Mucosa of descending colon (tissue), 3 donors: Measurements from ENCODE around the gene FHIT. TPM values are rescaled to one million over a fixed set of nuclear protein-coding genes. Genes with fewer than 3 reads are reported as not detected.

Experiments used
- ATAC-seq: fragments of 200-7000 bp; cut with Tn5 transposase; one replicate; pipeline ENCODE4 v1.9.1; 2020; ENCODE audit warnings: mild to moderate bottlenecking, moderate library complexity
- DNase-seq, 3 donors: peaks; one replicate each; pipeline ENCODE4 v3.0.0-alpha.2; 2020
- H3K36me3 ChIP-seq: fragments of 200-600 bp; one replicate; pipeline ENCODE4 v1.8.0; 2021; ENCODE audit warnings: low read depth, mild to moderate bottlenecking
- H3K4me1 ChIP-seq: fragments of 200-600 bp; one replicate; pipeline ENCODE4 v1.8.0; 2021; ENCODE audit warnings: low read depth, mild to moderate bottlenecking
- H3K4me3 ChIP-seq: fragments of 200-600 bp; one replicate; pipeline ENCODE4 v1.8.0; 2021; ENCODE audit warnings: mild to moderate bottlenecking
- H3K9me3 ChIP-seq: fragments of 200-600 bp; one replicate; pipeline ENCODE4 v1.8.0; 2021; ENCODE audit warnings: mild to moderate bottlenecking
- intact Hi-C, 2 donors: fragments of 100-400 bp; cut with DNase I in 1 of 2; cut with micrococcal nuclease in 1 of 2; formaldehyde crosslinking; loops; one replicate each; pipeline versions ENCODE4 v1.11.0 to v1.11.1; 2022; cut with DNase I, micrococcal nuclease
- total RNA-seq, 3 donors: library from RNA; stranded (reverse); fragmentation: NEBNext Ultra II Directional in 2 of 3; extraction: Animal tissue kit (Norgen Biotek cat#: 25700) in 2 of 3; gene quantifications; one replicate each; pipeline versions ENCODE4 v1.2.1 to v1.2.4, GENCODE V29; 2021 to 2023
- TF ChIP-seq, protein P1 (sequence below): fragments of 200-600 bp; IDR thresholded peaks from one replicate; pipeline ENCODE4 v1.8.0; 2022; ENCODE audit warnings: antibody characterized with exemption, mild to moderate bottlenecking
- donor health status: DM: no; HTN: no; CAD: no; lungs with moderate emphysema.
- donor health status: DM: no; HTN: no; CAD: no.
- donor health status: DM: no; HTN: yes; CAD: no.

The FHIT gene
- total RNA-seq, 3 donors from 2014 or later, result 8.9 to 20.7 (median 18.6) TPM

DNA sequence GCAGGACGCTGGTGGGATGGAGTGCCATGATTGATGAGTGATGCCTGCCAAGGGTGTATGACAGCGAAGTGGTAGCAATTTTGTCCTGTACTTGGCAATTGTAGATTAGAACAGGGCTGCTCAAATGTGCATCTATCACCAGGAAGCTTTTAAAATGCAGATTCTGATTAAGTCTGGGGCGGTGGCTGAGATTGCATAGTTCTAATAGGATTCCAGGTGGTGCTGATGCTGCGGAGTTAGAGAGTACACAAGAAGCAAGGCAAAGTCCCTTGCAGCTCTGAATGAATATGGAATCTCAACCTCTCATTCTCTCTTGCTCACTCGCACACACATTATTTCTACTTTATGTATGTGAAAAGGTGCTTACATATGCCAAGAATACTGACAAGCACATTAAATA, 670.4 kb downstream of the FHIT start:
- no peak for ATAC-seq
- intact Hi-C loops, result no loop called here
- no peaks in the 10 kb centered on the region for H3K36me3 ChIP-seq
- no peaks in the 10 kb centered on the region for H3K4me1 ChIP-seq
- no peak overlapping the region for H3K4me3 ChIP-seq
- no peaks in the 10 kb centered on the region for H3K9me3 ChIP-seq
- TF ChIP-seq, protein P1, sequence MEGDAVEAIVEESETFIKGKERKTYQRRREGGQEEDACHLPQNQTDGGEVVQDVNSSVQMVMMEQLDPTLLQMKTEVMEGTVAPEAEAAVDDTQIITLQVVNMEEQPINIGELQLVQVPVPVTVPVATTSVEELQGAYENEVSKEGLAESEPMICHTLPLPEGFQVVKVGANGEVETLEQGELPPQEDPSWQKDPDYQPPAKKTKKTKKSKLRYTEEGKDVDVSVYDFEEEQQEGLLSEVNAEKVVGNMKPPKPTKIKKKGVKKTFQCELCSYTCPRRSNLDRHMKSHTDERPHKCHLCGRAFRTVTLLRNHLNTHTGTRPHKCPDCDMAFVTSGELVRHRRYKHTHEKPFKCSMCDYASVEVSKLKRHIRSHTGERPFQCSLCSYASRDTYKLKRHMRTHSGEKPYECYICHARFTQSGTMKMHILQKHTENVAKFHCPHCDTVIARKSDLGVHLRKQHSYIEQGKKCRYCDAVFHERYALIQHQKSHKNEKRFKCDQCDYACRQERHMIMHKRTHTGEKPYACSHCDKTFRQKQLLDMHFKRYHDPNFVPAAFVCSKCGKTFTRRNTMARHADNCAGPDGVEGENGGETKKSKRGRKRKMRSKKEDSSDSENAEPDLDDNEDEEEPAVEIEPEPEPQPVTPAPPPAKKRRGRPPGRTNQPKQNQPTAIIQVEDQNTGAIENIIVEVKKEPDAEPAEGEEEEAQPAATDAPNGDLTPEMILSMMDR, result no peak
- DNase-seq, result no peak

DNA sequence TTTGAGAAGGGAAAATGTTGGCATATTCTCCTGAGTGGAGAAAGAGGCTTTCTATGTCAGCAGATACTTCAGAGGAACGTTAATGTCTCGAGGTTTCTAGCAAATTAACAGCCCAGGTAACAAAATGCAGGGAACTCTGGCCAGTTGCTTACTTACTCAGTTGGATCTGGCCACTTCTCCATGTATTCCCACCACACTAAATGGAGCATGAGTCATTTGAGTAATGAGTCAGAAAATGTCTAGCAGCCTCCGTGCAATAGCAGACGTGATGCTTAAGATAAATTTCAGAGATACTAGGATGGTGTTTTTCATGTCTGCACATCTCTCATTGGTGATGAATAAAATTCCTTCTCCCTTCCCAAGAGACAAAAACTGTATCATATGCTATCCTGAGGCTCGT, 671.5 kb downstream of the FHIT start:
- ATAC-seq (no peak), DNase-seq (no peak)
- H3K36me3 ChIP-seq, result no peaks in the 10 kb centered on the region
- no peaks in the 10 kb centered on the region for H3K9me3 ChIP-seq
- no peak overlapping the region for H3K4me3 ChIP-seq
- intact Hi-C loops, result no loop called here
- TF ChIP-seq, protein P1, result no peak
- H3K4me1 ChIP-seq, result no peaks in the 10 kb centered on the region

DNA sequence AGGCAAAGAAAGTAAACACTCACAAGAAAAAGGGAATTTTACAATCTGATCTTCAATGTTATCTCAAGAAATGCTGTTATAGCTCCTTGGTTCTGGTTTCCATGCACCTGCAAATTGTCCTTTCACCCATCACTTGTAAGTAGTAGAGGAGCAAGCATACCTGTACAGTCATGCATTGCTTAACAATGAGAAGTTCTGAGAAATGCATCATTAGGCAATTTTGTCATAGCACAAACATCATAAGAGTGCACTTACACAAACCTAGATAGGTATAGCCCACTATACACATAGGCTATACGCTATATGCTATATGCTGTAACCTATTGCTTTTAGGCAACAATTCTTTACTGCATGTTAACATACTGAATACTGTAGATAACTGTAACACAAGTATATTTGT, 672.3 kb downstream of the FHIT start:
- H3K9me3 ChIP-seq, result no peaks in the 10 kb centered on the region
- TF ChIP-seq, protein P1, result no peak
- intact Hi-C loops, result no loop called here
- H3K4me3 ChIP-seq, result no peak overlapping the region
- no peaks in the 10 kb centered on the region for H3K36me3 ChIP-seq
- DNase-seq (no peak), ATAC-seq (no peak)
- no peaks in the 10 kb centered on the region for H3K4me1 ChIP-seq

DNA sequence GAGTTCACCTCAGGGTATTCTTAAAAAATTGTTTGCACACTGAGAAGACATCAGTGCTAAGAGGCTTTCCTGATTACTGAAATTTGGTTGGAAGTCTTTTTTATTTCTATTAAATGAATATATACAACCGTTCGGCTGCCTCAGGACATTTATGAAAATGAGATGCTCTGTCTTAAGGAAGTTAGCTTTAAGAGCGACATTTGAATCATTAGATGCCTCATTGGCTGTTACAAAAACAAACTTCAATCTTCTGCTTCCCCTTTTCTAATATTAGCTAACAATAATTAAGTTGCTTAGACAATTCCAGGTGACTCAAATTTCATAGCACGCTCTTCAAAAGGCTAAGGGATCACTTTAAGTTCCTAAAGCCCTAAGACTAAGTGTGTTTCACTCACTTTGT, 673.7 kb downstream of the FHIT start:
- TF ChIP-seq, protein P1, result no peak
- Histone ChIP-seq H3K4me1 (no peaks in the 10 kb centered on the region), H3K36me3 (no peaks in the 10 kb centered on the region), H3K4me3 (no peak overlapping the region), H3K9me3 (no peaks in the 10 kb centered on the region)
- DNase-seq (no peak), ATAC-seq (no peak)
- intact Hi-C loops, result no loop called here

GRCh38 chr3:60575718-60576272, 675.5 kb downstream of the FHIT start:
- TF ChIP-seq, protein P1, result no peak
- Histone ChIP-seq H3K36me3 (no peaks in the 10 kb centered on the region), H3K4me1 (no peaks in the 10 kb centered on the region), H3K4me3 (no peak overlapping the region), H3K9me3 (no peaks in the 10 kb centered on the region)
- DNase-seq, result no peak
- no peak for ATAC-seq
- intact Hi-C loops, result no loop called here
